ENCODE measurements around the gene OR52W1. TPM values are rescaled to one million over a fixed set of nuclear protein-coding genes. Genes with fewer than 3 reads are reported as not detected.

The OR52W1 gene, protein sequence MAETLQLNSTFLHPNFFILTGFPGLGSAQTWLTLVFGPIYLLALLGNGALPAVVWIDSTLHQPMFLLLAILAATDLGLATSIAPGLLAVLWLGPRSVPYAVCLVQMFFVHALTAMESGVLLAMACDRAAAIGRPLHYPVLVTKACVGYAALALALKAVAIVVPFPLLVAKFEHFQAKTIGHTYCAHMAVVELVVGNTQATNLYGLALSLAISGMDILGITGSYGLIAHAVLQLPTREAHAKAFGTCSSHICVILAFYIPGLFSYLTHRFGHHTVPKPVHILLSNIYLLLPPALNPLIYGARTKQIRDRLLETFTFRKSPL
- total RNA-seq (2022; extraction: Qiagen RNA extraction) = not detected in 5 replicates

DNA sequence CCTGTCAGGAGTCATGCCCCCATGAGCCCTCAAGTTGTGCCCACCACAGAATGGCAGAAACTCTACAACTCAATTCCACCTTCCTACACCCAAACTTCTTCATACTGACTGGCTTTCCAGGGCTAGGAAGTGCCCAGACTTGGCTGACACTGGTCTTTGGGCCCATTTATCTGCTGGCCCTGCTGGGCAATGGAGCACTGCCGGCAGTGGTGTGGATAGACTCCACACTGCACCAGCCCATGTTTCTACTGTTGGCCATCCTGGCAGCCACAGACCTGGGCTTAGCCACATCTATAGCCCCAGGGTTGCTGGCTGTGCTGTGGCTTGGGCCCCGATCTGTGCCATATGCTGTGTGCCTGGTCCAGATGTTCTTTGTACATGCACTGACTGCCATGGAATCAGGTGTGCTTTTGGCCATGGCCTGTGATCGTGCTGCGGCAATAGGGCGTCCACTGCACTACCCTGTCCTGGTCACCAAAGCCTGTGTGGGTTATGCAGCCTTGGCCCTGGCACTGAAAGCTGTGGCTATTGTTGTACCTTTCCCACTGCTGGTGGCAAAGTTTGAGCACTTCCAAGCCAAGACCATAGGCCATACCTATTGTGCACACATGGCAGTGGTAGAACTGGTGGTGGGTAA, at the start of gene OR52W1:
Gene OR52W1 (plus strand): TSS at position 51 of the 637 bp plus-strand sequence. CDS start 0 bp downstream, at position 51.

DNA sequence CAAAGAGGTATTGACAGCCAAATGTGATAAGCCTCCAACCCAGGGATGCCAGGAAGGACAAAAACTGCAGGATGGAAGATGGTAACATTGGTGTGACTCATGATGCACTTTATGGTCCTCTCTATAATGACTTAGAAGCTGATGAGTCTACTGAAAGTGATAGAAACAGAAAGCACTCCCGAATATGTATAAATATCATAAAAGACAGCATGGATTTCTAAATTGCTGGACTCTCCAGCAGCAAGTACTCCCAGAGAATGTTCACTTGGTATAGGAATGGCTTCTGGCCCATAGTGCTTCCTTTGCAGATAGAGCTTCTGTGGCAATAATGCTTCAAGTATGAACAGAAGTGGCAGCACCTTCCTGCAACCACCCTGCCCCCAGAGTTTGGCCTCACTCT, 28.8 kb upstream of the OR52W1 start, which contains the start of gene OR52B2:
Gene OR52B2 (minus strand): TSS at position 101 of the 400 bp plus-strand sequence. CDS start 0 bp downstream, at position 101.

DNA sequence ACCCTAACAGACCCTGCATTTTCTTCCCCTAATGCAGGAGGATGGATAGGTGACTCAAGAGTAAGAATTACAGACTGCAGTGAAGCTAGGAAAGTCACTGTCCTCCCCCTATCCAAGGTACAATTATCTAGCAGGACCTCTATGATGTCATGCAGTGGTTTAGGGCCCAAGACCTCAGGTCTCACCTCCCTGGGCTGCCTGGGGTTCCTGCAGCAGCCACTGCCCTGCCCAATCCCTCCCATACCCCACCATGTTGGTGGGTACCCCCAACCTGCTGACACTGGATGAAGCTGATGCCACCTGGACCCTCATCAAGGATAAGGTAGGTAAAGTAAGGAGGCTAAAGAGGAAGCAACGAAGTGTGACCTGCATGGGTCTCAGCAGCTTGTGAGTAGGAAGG, 6.3 kb downstream of the OR52W1 start, which contains the start of gene C11orf42:
Gene C11orf42 (plus strand): TSS at position 192 of the 400 bp plus-strand sequence. CDS start 59 bp downstream, at position 251.

DNA sequence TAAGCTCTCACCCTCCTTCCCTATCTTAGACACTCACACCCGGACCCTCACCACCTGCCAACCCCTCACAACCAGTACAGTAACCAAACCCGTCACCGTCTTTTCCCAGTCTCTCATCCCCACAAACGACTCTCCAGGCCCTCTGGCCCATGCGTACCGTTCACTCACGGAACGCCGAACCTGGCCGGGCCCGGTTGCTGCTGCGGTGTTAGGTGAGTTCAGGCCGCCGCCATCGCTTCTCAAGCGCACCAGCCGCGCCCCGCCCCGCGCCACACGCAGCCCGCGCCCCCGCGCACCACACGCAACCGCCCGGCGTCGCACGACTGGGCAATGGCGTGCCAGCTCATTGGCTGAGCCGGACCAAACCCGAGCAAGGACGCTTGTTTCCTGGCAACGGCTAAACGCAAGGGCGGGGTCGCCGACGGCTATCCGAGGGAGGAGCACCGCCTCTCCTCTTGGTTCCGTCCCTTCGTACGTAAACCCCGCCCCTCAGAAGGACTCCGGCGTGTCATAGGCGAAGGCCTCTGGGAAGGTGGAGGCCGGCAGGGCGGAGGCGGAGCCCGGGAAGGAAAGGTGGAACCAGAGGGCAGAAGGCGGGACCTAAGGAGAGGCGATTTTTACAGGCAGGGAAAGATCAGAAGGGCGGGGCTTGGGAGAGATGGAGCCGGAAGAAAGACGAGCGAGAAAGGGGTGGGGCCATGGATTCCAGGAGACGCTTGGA, 35.5 kb downstream of the OR52W1 start, which contains the start of gene FHIP1B:
Gene FHIP1B (minus strand): TSS at position 250 of the 721 bp plus-strand sequence. CDS start 10,120 bp downstream, outside the sequence.

DNA sequence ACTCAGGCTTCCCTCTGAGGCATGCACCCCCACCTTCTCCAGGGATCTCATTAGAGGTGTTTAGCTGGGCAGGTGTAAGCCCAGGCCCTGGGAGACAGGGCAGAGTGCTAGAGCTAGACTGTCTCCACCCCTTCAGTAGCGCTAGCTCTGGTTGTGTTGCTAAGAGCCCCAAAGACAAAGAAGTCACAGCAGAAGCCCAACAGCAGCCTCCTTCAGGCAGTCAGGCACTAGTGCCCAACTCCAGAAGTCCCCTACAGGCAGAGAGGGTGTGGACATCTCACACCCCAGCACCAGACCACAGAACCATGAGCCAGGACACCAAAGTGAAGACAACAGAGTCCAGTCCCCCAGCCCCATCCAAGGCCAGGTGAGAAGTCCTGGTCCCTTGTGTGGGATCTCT, 39.9 kb downstream of the OR52W1 start, which contains the start of gene CNGA4:
Gene CNGA4 (plus strand): TSS at position 188 of the 400 bp plus-strand sequence. CDS start 118 bp downstream, at position 306.

Other genes starting within 250 kb of the OR52W1 start
- not detected in 5 replicates for gene OR56A5, start 230.7 kb upstream of the OR52W1 start, total RNA-seq (2022; extraction: Qiagen RNA extraction)
- not detected in 5 replicates for gene OR52L1, start 212.2 kb upstream of the OR52W1 start, total RNA-seq (2022; extraction: Qiagen RNA extraction)
- gene OR56A4, start 192.3 kb upstream of the OR52W1 start, total RNA-seq (2022; extraction: Qiagen RNA extraction) = not detected in 5 replicates
- gene OR56A1, start 168.5 kb upstream of the OR52W1 start, total RNA-seq (2022; extraction: Qiagen RNA extraction) = not detected in 5 replicates
- not detected in 5 replicates for gene OR56B4, start 91.5 kb upstream of the OR52W1 start, total RNA-seq (2022; extraction: Qiagen RNA extraction)
- gene OR52B2, start 28.9 kb upstream of the OR52W1 start, total RNA-seq (2022; extraction: Qiagen RNA extraction) = not detected in 5 replicates
- gene C11orf42, start 6.3 kb downstream of the OR52W1 start, total RNA-seq (2022; extraction: Qiagen RNA extraction) = not detected in 5 replicates
- 11.6 to 19.5 TPM (median 16.9 TPM) in 5 replicates for gene FHIP1B, start 35.4 kb downstream of the OR52W1 start, total RNA-seq (2022; extraction: Qiagen RNA extraction)
- gene CNGA4, start 39.9 kb downstream of the OR52W1 start, total RNA-seq (2022; extraction: Qiagen RNA extraction) = 0.03 to 0.08 TPM (median 0.06 TPM) in 3 of 5 replicates, not detected in the others
- not detected in 5 replicates for gene CCKBR, start 60.6 kb downstream of the OR52W1 start, total RNA-seq (2022; extraction: Qiagen RNA extraction)
- gene CAVIN3, start 121.3 kb downstream of the OR52W1 start, total RNA-seq (2022; extraction: Qiagen RNA extraction) = 25.5 to 34.4 TPM (median 26.7 TPM) in 5 replicates
- 8.9 to 11.8 TPM (median 10.5 TPM) in 5 replicates for gene SMPD1, start 191.2 kb downstream of the OR52W1 start, total RNA-seq (2022; extraction: Qiagen RNA extraction)
- gene APBB1, start 219.9 kb downstream of the OR52W1 start, total RNA-seq (2022; extraction: Qiagen RNA extraction) = 17.8 to 20.8 TPM (median 19.5 TPM) in 5 replicates
- 0.41 to 0.71 TPM (median 0.53 TPM) in 5 replicates for gene HPX, start 241.8 kb downstream of the OR52W1 start, total RNA-seq (2022; extraction: Qiagen RNA extraction)

All from A549 treated with AZD2906 at 1 μM for 4 hours (cell line).